A549 treated with Hydrocortisone at 1 μM for 4 hours (cell line): ENCODE results near the gene MYO1G. TPM values are rescaled to one million over a fixed set of nuclear protein-coding genes. Genes with fewer than 3 reads are reported as not detected.

ENCODE experiments used
- total RNA-seq: library from RNA; stranded (reverse); fragments of 200-300 nt; extraction: Qiagen RNA extraction; gene quantifications from 5 replicates; pipeline ENCODE4 v1.2.3, GENCODE V29; 2022

Gene MYO1G
- 0.16 to 0.25 TPM (median 0.21 TPM) in 5 replicates for total RNA-seq

DNA sequence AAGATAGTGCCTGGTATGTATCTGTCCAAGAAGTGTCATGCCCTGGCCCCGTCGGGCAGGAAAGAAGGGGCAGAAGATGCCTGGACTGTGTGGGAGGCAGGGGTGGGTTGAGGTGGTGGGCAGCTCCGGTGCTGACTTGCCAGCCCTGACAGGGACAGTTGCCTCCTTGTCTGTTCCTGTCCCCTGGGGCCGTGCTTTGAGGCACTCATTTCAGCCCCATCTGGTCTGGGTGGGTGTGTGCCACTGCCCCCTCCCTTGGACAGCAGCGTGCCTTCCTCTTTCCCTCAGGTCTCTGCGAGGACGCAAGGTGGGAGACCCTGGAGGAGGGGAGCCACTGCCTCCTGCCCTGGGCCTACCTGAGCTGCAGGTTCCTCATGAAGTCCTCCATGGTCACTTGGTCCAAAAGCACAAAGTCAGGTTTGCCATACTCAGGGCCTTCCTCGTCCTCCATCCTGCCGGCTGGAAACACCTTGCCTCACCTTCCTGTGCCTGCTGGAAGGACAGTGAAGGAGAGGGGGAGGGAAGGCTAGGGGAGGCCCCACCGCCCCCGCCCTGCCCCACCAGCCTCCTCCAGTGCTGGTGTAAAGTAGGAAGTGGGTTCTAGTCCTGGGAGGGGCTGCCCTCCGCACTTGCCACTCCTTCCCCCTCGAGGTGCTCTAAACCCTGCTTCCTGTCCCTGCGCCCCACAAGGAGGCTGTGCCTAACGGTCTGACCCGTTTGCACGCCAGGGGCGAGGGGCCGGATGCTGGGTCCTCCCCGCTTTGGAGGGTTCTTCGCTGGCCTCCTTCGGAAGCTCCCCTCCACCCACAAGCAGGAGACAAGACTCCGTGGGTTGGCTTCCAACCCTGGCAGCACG, at the start of gene MYO1G:
Gene MYO1G, minus strand, starts transcription at position 505 of the 856 bp plus-strand sequence. Its CDS starts 54 bp downstream, at position 451.

DNA sequence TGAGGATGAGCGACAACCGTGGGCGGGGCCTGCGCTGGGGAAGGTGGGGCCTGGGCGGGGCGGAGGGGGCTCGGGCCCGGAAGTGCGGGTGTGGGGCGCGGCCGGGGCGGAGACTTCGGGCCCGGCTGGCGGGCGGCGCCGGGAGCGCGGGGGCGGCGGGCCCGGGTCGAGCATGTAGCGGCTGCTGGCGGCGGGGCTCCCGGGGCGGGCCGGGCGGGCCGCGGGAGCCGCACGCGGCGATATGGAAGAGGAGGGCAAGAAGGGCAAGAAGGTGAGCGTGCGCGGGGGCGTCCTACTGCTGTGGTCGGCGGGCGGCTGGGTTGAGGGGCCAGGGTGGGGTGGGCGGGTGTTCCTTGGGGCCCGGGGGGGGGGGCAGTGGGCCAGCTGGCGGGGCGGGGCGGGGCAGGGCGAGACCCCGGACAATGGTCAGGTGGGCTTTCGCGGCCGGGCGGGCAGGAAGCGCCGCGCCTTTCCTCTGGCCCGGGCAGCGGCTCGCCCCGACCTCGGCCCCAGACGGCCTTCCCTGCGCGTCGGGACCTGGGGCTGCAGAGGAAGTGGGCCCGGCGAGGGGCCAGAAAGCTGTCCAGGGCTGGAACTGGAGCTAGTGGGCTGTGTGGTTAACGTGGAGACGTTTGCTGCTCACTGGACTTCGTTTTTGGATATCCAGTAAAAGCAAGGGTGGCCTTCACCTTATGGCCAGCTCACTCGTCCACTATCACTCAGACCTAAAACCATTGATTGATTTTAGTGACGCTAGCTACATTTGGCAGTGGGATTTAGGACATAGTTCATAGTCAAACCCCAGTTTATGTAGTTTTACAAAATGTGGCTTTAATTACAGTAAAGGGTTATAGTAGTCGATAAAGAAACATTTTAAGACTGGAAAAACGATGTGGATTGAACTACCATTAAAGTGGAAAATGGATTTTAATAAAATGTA, 21.5 kb upstream of the MYO1G start, which contains the start of gene CCM2:
Gene CCM2, plus strand, starts transcription at position 109 of the 940 bp plus-strand sequence. Its CDS starts 133 bp downstream, at position 242.

Other genes with a start within 250 kb of the MYO1G start
- gene ZMIZ2, start 230.2 kb downstream of the MYO1G start, total RNA-seq: 25.6 to 31.6 TPM (median 29.0 TPM) in 5 replicates
- 5,081 to 5,969 TPM (median 5,222 TPM) in 5 replicates for gene PPIA, start 182.3 kb downstream of the MYO1G start, total RNA-seq
- 197 to 266 TPM (median 255 TPM) in 5 replicates for gene H2AZ2, start 130.9 kb downstream of the MYO1G start, total RNA-seq
- gene PURB, start 93.5 kb downstream of the MYO1G start, total RNA-seq: 11.5 to 14.9 TPM (median 13.1 TPM) in 5 replicates
- 39.8 to 53.1 TPM (median 45.7 TPM) in 5 replicates for gene CCM2, start 21.2 kb upstream of the MYO1G start, total RNA-seq
- 0.22 to 0.37 TPM (median 0.31 TPM) in 5 replicates for gene NACAD, start 110.0 kb upstream of the MYO1G start, total RNA-seq
- gene TBRG4, start 132.7 kb upstream of the MYO1G start, total RNA-seq: 102 to 127 TPM (median 108 TPM) in 5 replicates
- not detected in 5 replicates for gene RAMP3, start 178.8 kb upstream of the MYO1G start, total RNA-seq